ACHN (cell line): ENCODE data around the gene JPH3.
A peak's percentile ranks its signal among the peaks of the same experiment; 100 is the strongest.

Experiments used
- DNase-seq: peaks from one replicate; pipeline ENCODE4 v3.0.0-alpha.2; 2015
- in situ Hi-C: cut with HindIII; loops from 2 replicates; pipeline ENCODE4 v1.10.0; 2017; ENCODE audit warnings: low sequenced_read_pairs, low pct_ligation_motif_present, low pct_unique_long_range_greater_than_20kb

JPH3 gene

DNA sequence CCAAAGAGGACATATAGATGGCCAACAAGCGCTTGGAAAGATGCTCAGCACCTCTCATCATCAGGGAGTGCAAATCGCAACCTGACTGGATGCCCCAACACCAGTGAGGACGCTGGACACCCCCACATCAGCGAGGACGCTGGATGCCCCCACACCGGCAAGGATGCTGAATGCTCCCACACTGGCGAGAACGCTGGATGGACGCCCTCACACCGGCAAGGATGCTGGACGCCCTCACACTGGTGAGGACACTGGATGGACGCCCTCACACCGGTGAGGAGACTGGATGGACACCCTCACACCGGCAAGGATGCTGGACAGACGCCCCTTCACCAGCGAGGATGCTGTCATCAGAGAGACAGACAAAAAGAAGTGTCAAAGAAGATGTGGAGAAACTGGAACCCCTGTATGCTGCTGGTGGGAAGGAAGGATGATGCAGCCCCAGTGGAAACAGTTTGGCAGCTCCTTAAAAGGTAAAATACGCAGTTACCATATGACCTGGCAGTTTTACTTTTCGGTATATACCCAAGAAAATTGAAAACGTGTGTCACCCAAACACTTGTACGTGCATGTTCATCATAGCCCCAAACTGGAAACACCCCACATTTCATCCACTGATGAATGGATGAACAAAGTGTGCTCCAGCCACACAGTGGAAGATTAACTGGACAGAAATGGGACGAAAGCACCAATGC lies 10.1 kb upstream of the JPH3 start:
- in situ Hi-C loops = no loop called here
- DNase-seq = no peak

DNA sequence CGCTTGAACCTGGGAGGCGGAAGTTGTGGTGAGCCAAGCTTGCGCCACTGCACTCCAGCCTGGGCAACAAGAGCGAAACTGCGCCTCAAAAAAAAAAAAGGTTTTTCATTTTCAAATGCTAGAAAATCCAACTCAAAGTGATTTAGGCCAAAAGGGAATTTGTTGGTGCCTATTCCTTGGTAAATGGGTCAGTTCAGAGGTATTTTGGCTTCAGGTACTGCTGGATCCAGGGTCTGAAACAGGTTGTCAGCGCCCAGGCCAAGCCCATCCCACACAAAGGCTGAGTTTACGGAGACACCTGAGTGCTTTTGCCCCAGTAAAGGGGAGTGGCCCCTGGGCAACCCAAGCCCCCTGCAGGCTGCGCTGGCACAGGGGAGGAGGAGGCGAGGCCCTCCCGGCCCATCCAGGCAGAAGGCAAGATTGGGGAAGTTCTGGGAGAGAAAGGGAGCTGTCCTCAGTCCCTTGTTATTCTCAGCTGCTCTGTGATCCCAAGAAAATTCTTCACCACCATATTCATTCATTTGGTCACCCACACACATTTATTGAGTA lies 8.5 kb upstream of the JPH3 start:
- no peak for DNase-seq
- in situ Hi-C loops = no loop called here

- DNase-seq = no peak
- in situ Hi-C loops = no loop called here
Measured at GRCh38 chr16:87595712-87596111, 6.6 kb upstream of the JPH3 start.

DNA sequence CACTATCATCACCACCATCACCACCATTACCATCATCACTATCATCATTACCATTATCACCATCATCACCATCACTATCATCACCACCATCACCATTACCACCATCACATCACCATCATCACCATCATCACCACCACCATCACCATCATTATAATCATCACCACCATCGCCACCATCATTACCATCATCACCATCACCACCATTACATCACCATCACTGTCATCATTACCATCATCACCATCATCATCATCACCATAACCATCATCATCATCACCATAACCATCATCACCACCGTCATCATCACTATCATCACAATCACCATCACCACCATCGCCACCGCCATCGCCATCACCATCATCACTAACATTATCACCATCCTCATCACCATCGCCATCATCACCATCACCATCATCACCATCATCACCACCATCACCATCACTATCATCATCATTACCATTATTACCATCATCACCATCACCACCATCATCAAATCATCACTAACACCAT lies 4.9 kb upstream of the JPH3 start:
- in situ Hi-C loops = no loop called here
- DNase-seq = no peak

DNA sequence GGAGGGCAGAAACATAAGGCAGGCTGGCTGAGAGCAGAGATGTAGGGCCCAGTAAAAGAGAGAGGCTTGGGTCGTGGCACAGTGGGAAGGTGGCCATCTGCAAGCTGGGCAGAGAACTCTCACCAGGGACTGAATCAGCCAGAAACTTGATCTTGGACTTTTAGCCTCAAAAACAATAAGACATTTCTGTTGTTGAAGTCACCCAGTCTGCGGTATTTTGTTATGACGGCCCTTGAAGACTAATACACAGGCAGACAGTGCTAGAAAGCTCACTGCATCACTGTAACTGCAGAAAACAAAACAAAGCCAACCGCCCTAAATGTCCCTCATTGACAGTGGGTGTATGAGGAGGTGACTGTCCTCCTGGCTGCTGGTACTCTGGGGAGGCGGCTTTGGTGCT lies 3.9 kb upstream of the JPH3 start:
- in situ Hi-C loops = no loop called here
- DNase-seq = no peak

DNA sequence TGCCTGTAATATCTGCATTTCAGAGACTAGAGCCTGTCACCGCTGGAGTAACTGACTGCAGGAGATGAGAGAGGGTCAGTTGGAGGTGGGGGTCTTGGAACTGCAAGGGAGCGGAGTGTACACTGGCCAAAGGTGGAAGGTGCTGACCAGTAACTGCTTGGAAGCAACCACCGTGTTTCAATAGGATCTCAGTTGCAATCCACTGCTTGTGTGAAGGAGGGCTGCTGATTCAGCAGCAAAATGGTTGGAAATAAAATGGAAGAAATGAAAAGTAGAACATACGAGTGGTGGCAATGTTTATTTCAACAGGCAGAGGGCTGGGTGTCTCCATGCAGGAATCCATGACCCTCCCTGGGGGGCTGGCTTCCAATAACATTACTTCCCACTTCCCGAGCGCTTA lies 2.1 kb upstream of the JPH3 start:
- DNase-seq = no peak
- in situ Hi-C loops = no loop called here

DNA sequence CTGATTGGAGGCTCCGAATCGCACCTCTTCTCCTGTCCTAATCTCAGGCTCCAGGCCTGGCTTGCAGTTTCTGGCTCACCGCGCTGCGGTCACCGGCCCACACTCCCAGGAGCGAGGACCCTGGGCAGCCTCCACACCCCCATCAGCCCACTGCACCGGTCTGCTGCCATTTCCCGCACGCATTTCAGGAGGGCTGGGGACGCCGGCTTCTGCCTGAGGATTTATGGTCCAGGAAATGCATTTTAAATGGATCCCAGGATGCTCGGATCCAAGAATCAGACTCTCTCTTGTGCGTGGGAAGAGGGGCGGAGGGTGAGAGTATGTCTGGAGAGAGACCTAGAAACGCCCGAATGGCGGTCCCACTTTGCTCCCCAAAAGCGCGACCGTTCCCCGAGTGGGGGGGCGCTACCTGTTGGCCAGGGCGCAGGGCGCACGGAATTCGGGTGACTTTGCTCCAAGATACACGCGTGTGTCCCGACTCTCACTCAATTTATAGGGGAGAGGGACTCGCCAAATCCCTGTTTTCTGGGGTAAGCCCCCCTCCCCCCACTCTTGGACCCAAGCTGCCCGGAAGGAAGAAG lies 817 bp upstream of the JPH3 start:
- DNase-seq = no peak
- in situ Hi-C loops = no loop called here

DNA sequence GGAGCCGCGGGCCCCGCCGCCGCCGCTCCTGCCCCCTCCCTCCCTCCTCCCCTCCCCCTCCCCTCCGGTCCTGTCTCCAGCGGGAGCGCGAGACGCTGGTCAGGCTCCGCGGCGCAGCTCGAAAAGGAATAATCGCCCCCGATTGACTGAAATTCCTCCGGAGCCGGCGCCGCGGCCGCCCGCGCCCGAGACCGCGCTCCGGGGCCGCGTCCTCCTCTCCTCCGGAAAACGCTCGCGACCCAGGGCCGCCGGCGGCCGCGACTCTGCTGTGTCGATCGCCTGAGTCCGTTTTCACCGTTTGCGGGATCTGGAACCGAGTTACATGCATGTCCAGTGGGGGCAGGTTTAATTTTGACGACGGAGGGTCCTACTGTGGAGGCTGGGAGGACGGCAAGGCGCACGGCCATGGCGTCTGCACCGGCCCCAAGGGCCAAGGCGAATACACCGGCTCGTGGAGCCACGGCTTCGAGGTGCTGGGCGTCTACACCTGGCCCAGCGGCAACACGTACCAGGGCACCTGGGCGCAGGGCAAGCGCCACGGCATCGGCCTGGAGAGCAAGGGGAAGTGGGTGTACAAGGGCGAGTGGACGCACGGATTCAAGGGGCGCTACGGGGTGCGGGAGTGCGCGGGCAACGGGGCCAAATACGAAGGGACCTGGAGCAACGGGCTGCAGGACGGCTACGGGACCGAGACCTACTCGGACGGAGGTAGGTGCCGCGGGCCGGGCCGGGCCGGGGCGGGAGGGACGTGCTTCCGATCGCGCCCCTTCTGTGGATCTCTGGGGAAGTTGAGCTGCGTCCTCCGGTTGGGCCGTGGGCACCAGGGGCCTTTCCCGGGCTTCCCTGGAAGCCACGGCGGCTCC lies 744 bp downstream of the JPH3 start:
- DNase-seq = no peak
- in situ Hi-C loops = no loop called here

DNA sequence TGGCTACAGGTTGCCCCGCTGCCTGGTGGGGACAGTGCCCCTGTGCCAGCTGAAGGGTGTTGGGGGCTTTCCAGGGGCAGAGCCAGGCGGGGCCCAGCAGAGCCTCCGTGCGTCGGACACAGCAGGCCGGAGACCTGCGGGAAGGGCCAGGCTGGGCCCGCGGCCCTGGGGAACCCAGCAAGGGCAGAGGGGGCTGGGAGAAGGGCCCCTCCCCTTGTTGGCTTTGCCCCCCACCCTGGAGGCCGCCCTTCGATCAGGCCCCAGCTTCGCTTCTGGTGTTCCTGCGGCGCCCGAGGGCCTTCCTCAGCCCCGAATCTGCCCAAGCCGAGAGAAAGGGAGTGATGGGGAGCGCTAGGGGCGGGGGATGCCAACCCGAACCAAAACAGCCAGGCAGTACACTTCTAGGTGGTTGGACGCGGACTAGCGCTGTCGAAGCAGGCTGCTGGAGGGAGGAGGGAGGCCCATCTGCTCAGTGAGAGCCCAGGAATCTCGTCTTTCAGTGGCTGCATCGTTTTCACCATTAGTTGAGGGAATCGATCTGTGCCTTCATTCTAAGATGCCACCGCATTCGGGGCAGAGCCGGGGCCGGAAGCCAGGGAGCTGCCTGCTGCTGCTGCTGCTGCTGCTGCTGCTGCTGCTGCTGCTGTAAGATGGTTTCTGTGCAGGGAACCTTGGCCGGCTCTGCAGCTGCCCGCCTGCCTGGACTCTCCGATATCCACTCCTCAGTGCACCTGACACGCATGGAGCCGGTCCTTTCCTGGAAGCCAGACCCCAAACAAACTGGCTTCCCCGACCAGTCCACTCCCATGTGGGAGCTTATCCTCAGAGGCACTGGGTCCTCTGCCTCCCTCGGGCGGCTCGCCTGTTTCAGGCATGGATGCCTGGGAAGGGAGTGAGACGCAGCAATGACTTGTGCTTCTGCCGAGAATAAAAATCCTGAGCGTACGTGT lies 1.7 kb downstream of the JPH3 start:
- in situ Hi-C loops = no loop called here
- no peak for DNase-seq

GRCh38 chr16:87604634-87605111 lies 2.4 kb downstream of the JPH3 start:
- no peak for DNase-seq

DNA sequence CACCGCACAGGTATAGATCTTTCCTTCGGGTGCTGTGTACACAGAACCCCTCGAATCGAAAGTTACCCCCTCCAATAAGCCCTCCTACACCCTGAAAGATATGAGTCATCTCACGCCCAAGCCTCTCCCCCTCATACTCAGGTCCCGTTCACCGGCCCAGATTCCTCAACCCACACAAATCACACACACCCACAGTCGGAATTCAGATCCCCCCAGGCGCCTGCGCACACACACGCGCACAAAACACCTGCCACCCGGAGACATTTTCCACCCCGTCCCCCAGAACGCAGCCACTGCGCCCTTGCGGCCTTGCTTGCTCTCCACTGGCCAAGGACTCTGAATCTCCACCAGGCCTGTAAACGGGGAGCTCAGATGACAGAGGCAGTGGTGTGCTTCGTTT lies 4.9 kb downstream of the JPH3 start:
- in situ Hi-C loops = no loop called here
- DNase-seq = no peak

More at GRCh38 chr16:87604634-87605111, 2.4 kb downstream of the JPH3 start:
- in situ Hi-C loops = no loop called here

DNA sequence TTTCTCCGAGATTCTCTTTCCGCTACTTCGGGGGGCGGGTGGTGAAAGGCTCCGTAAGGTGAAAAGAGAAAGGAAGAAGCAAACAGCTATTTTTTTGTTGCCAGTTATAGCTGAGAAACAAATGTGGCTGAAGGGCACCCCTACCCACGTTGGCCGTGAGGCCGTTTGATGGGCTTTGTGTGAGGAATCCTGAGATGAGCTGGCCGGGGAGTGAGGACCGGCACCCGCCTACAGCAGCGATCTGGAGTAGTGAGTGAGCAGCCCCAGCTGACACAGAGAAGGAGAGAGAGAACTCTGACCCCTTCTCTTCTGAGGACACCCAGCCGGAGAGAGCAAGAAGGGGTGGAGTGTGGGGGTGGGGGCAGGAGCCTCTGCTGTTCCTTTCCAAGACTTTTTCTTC lies 5.6 kb downstream of the JPH3 start:
- no peak for DNase-seq
- in situ Hi-C loops = no loop called here

DNA sequence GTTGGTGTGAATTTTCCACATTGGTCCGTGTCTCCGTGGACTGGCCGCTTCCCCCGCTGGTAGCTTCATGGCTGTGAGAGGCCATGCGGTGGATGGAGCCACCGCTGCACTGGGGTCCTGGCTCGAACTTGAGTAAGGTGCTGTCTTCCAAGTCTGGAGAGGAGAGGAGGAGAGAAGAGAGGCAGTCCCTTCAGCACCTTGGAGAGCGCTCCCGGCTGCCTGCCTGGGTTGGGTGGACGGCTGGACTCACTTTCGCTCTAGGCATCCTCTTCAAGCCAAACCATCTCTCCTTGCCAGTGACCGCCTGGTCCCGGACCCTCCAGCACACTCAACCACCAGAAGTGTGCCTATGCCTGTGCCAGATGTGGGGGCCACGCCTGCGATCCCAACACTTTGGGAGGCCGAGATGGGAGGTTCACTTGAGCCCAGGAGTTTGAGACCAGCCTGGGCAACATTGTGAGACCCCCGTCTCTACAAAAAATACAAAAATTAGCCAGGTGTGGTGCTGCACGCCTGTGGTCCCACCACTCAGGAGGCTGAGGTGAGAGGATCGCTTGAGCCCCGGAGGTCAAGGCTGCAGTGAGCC lies 6.2 kb downstream of the JPH3 start:
- in situ Hi-C loops = no loop called here
- peak; percentile 76 for DNase-seq

- in situ Hi-C loops = loop anchor here (10.0 kb wide), 1 partner anchor 55 kb away; no protein-coding TSS in a partner anchor
- DNase-seq = no peak
Measured at GRCh38 chr16:87610026-87610425, 7.7 kb downstream of the JPH3 start.

GRCh38 chr16:87611456-87611855 lies 9.1 kb downstream of the JPH3 start:
- DNase-seq = no peak
- in situ Hi-C loops = loop anchor here (10.0 kb wide), 1 partner anchor 53 kb away; no protein-coding TSS in a partner anchor

- in situ Hi-C loops = loop anchor here (10.0 kb wide), 1 partner anchor 51 kb away; no protein-coding TSS in a partner anchor
Measured at GRCh38 chr16:87613961-87614360, 11.7 kb downstream of the JPH3 start.

DNA sequence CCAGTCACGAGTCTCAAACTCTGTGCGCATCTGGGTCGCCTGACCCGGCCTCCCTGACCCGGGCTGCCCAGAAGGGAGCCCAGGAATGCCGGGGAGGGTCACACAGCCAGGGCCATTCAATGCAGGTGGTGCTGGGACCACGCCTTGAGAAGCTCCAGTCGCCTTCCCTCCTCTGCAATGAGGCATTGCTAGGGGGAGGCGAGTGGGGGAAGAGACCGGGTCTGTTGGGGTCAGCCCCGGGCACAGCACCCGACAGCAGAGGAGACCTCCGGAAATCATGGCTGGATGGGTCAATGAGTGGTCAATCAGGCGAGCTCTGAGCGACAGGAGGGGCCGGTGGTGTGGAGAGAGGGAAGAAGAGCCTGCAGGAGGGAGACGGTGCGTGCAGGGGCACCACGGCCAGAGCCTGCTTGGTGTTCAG lies 13.3 kb downstream of the JPH3 start:
- in situ Hi-C loops = loop anchor here (10.0 kb wide), 1 partner anchor 49 kb away; no protein-coding TSS in a partner anchor

More at GRCh38 chr16:87613961-87614360, 11.7 kb downstream of the JPH3 start:
- DNase-seq = no peak

More for the DNA sequence above, 13.3 kb downstream of the JPH3 start:
- DNase-seq = no peak
